GM23338 (cell line): Measurements from ENCODE around the gene CHST11. TPM values are rescaled to one million over a fixed set of nuclear protein-coding genes. Genes with fewer than 3 reads are reported as not detected.
A peak's percentile ranks its signal among the peaks of the same experiment; 100 is the strongest.

Source experiments
- ATAC-seq: fragments of 200-7000 bp; cut with Tn5 transposase; 3 replicates; pipeline ENCODE4 v1.9.1; 2020
- DNase-seq: peaks from one replicate; pipeline ENCODE4 v3.0.0-alpha.2; 2015; ENCODE audit warnings: low spot score
- H2AFZ ChIP-seq: fragments of 200-600 bp; sonication (generic); 2 replicates; pipeline ENCODE4 v1.8.0; 2016; ENCODE audit warnings: antibody characterized with exemption, mild to moderate bottlenecking, moderate library complexity
- H3F3A ChIP-seq: fragments of 200-600 bp; sonication (generic); replicated peaks from 2 replicates; pipeline ENCODE4 v1.8.0; 2017; ENCODE audit warnings: antibody characterized with exemption, mixed run types, low read depth
- H3K27ac ChIP-seq: fragments of 200-600 bp; sonication (generic); 2 replicates; pipeline ENCODE4 v1.6.1; 2016; ENCODE audit warnings: low read depth
- H3K27me3 ChIP-seq: fragments of 200-600 bp; sonication (generic); 2 replicates; pipeline ENCODE4 v1.8.0; 2016; ENCODE audit warnings: mild to moderate bottlenecking, mixed run types, moderate library complexity; ENCODE audit not compliant: insufficient read depth
- H3K36me3 ChIP-seq: fragments of 200-600 bp; sonication (generic); 2 replicates; pipeline ENCODE4 v1.8.0; 2016; ENCODE audit warnings: mild to moderate bottlenecking; ENCODE audit not compliant: insufficient read depth
- H3K4me1 ChIP-seq: fragments of 200-600 bp; sonication (generic); 2 replicates; pipeline ENCODE4 v1.8.0; 2016; ENCODE audit warnings: mild to moderate bottlenecking, moderate library complexity; ENCODE audit not compliant: insufficient read depth
- H3K4me2 ChIP-seq: fragments of 200-600 bp; sonication (generic); 2 replicates; pipeline ENCODE4 v1.7.1; 2017; ENCODE audit warnings: mixed run types
- H3K4me3 ChIP-seq: fragments of 200-600 bp; sonication (generic); 2 replicates; pipeline ENCODE4 v1.6.1; 2016; ENCODE audit warnings: mixed run types
- H3K79me2 ChIP-seq: fragments of 200-600 bp; sonication (generic); replicated peaks from 2 replicates; pipeline ENCODE4 v1.8.0; 2017; ENCODE audit warnings: mild to moderate bottlenecking; ENCODE audit not compliant: insufficient read depth
- H3K9me2 ChIP-seq: fragments of 200-600 bp; sonication (generic); 2 replicates; pipeline ENCODE4 v1.8.0; 2017; ENCODE audit not compliant: insufficient read depth
- H4K20me1 ChIP-seq: fragments of 200-600 bp; sonication (generic); replicated peaks from 2 replicates; pipeline ENCODE4 v1.8.0; 2017; ENCODE audit warnings: mild to moderate bottlenecking; ENCODE audit not compliant: insufficient read depth
- H3K27ac Mint-ChIP-seq: 2 replicates; pipeline ENCODE4 v1.8.0; 2020; ENCODE audit warnings: inconsistent platforms, mild to moderate bottlenecking, moderate library complexity, mixed read lengths
- H3K27me3 Mint-ChIP-seq: 3 replicates; pipeline ENCODE4 v1.8.0; 2022; ENCODE audit warnings: low read depth, mild to moderate bottlenecking, moderate library complexity, mixed read lengths, inconsistent platforms; ENCODE audit not compliant: insufficient read depth, poor library complexity
- H3K36me3 Mint-ChIP-seq: 3 replicates; pipeline ENCODE4 v1.8.0; 2021; ENCODE audit warnings: low read depth, mild to moderate bottlenecking, inconsistent platforms, moderate library complexity, mixed read lengths
- H3K4me1 Mint-ChIP-seq: 3 replicates; pipeline ENCODE4 v1.8.0; 2020; ENCODE audit warnings: mild to moderate bottlenecking, inconsistent platforms, mixed read lengths
- H3K4me3 Mint-ChIP-seq: 3 replicates; pipeline ENCODE4 v1.8.0; 2021; ENCODE audit warnings: moderate library complexity, mild to moderate bottlenecking, inconsistent platforms, mixed read lengths
- H3K9me3 Mint-ChIP-seq: 3 replicates; pipeline ENCODE4 v1.8.0; 2020; ENCODE audit warnings: moderate library complexity, mild to moderate bottlenecking, inconsistent platforms, mixed read lengths
- CREB1 ChIP-seq: fragments of 250-450 bp; sonication (Bioruptor Pico); IDR thresholded peaks from 2 replicates; pipeline ENCODE4 v1.5.0; 2020; ENCODE audit warnings: low read depth, mild to moderate bottlenecking, moderate library complexity
- ETS1 ChIP-seq: IDR thresholded peaks from 2 replicates; pipeline ENCODE4 v1.6.1; 2016; ENCODE audit warnings: antibody characterized with exemption
- EZH2 ChIP-seq: fragments of 200-600 bp; sonication (generic); IDR thresholded peaks from one replicate; pipeline ENCODE4 v1.8.0; 2017; ENCODE audit warnings: antibody characterized with exemption, mild to moderate bottlenecking, low read depth; ENCODE audit not compliant: unreplicated experiment
- EZH2phosphoT487 ChIP-seq: fragments of 200-600 bp; sonication (generic); IDR thresholded peaks from one replicate; pipeline ENCODE4 v1.8.1; 2018; ENCODE audit warnings: antibody characterized with exemption; ENCODE audit not compliant: unreplicated experiment
- JUNB ChIP-seq: IDR thresholded peaks from one replicate; pipeline ENCODE4 v1.6.1; 2016; ENCODE audit warnings: antibody characterized with exemption; ENCODE audit not compliant: unreplicated experiment
- REST ChIP-seq: IDR thresholded peaks from one replicate; pipeline ENCODE4 v1.6.1; 2018; ENCODE audit warnings: antibody characterized with exemption; ENCODE audit not compliant: unreplicated experiment
- ZNF114 ChIP-seq: fragments of 250-450 bp; sonication (Bioruptor Pico); IDR thresholded peaks from 2 replicates; pipeline ENCODE4 v1.5.0; 2020; ENCODE audit warnings: mild to moderate bottlenecking, moderate library complexity
- ZNF331 ChIP-seq: fragments of 250-450 bp; sonication (Bioruptor Pico); IDR thresholded peaks from 2 replicates; pipeline ENCODE4 v1.5.0; 2020; ENCODE audit warnings: low read depth, mild to moderate bottlenecking, moderate library complexity
- polyA plus RNA-seq: library from polyadenylated mRNA; unstranded; fragments of >200 nt; fragmentation: Nextera tagmentation; extraction: Ambion mirVana; gene quantifications from 2 replicates; pipeline ENCODE4 v1.2.1, GENCODE V29; 2016
- total RNA-seq: library from RNA; depleted of rRNA; stranded (reverse); fragments of >200 nt; shearing (Covaris generic); gene quantifications from 2 replicates; pipeline ENCODE4 v1.2.3, GENCODE V29; 2014

Gene CHST11
- total and polyA plus RNA-seq, 2 experiments from 2014 or later, result 7.7 to 25.7 TPM

GRCh38 chr12:104722601-104723534, 266.1 kb downstream of the CHST11 start:
- Mint-ChIP-seq H3K27ac (peak overlapping the region; percentile 71), H3K9me3 (no peaks in the 10 kb centered on the region), H3K27me3 (peaks cover 2% of the 10 kb centered on the region), H3K4me3 (peak overlapping the region; percentile 3; the same call in 1 of the 3 replicates), H3K36me3 (no peaks in the 10 kb centered on the region), H3K4me1 (peaks cover 41% of the 10 kb centered on the region)
- H3K79me2 ChIP-seq, result no peaks in the 10 kb centered on the region
- no peaks in the 10 kb centered on the region for H3F3A ChIP-seq
- H3K27ac ChIP-seq, result no peak overlapping the region
- H3K27me3 ChIP-seq, result no peaks in the 10 kb centered on the region
- no peaks in the 10 kb centered on the region for H3K9me2 ChIP-seq
- peak overlapping the region; percentile 71 for H3K4me2 ChIP-seq
- H3K4me1 ChIP-seq, result peaks cover 6% of the 10 kb centered on the region
- peak; percentile 23 for ATAC-seq
- no peak overlapping the region for H3K4me3 ChIP-seq
- no peak overlapping the region for H2AFZ ChIP-seq
- no peak for TF ChIP-seq ZNF114 (CRISPR knock-in tag)
- TF ChIP-seq CREB1 (CRISPR knock-in tag), result peak; percentile 70
- DNase-seq, result peak; percentile 60
- H4K20me1 ChIP-seq, result no peaks in the 10 kb centered on the region
- no peaks in the 10 kb centered on the region for H3K36me3 ChIP-seq

- Histone ChIP-seq H3K79me2 (no peaks in the 10 kb centered on the region), H3K9me2 (no peaks in the 10 kb centered on the region), H3K36me3 (no peaks in the 10 kb centered on the region), H3K4me3 (no peak overlapping the region), H3K4me1 (no peaks in the 10 kb centered on the region; the same call in 1 of the 2 replicates), H4K20me1 (no peaks in the 10 kb centered on the region), H3K27me3 (no peaks in the 10 kb centered on the region), H3F3A (no peaks in the 10 kb centered on the region), H2AFZ (no peak overlapping the region), H3K4me2 (no peak overlapping the region), H3K27ac (no peak overlapping the region)
- TF ChIP-seq CREB1 (CRISPR knock-in tag) (no peak), JUNB (no peak)
- peaks cover 2% of the 10 kb centered on the region for H3K27me3 Mint-ChIP-seq
- no peak for DNase-seq
- peaks cover 34% of the 10 kb centered on the region for H3K4me1 Mint-ChIP-seq
- H3K9me3 Mint-ChIP-seq, result no peaks in the 10 kb centered on the region
- H3K36me3 Mint-ChIP-seq, result no peaks in the 10 kb centered on the region
- no peak for ATAC-seq
- H3K27ac Mint-ChIP-seq, result no peak overlapping the region
- no peak overlapping the region for H3K4me3 Mint-ChIP-seq
Measured at GRCh38 chr12:104723895-104724294, 267.1 kb downstream of the CHST11 start.

- ATAC-seq, result no peak
- H3K36me3 Mint-ChIP-seq, result no peaks in the 10 kb centered on the region
- Histone ChIP-seq H3K4me3 (no peak overlapping the region), H3K27me3 (no peaks in the 10 kb centered on the region), H3K4me2 (no peak overlapping the region), H3K79me2 (no peaks in the 10 kb centered on the region), H2AFZ (no peak overlapping the region), H3K4me1 (no peaks in the 10 kb centered on the region; the same call in 1 of the 2 replicates), H3K36me3 (no peaks in the 10 kb centered on the region), H3F3A (no peaks in the 10 kb centered on the region), H3K27ac (no peak overlapping the region), H4K20me1 (no peaks in the 10 kb centered on the region), H3K9me2 (no peaks in the 10 kb centered on the region)
- peaks cover 37% of the 10 kb centered on the region for H3K4me1 Mint-ChIP-seq
- no peak overlapping the region for H3K27ac Mint-ChIP-seq
- H3K27me3 Mint-ChIP-seq, result peaks cover 4% of the 10 kb centered on the region
- H3K4me3 Mint-ChIP-seq, result no peak overlapping the region
- no peak for DNase-seq
- H3K9me3 Mint-ChIP-seq, result no peaks in the 10 kb centered on the region
- TF ChIP-seq REST (no peak), ETS1 (no peak), CREB1 (CRISPR knock-in tag) (no peak), EZH2 (no peak), ZNF114 (CRISPR knock-in tag) (no peak), ZNF331 (CRISPR knock-in tag) (no peak), EZH2phosphoT487 (no peak)
Measured at GRCh38 chr12:104724992-104725585, 268.3 kb downstream of the CHST11 start.
